SW 1271 (cell line): ENCODE results near the gene ANGPTL8.
A peak's percentile ranks its signal among the peaks of the same experiment; 100 is the strongest.

Experiments
- DNase-seq, 2 experiments: peaks; one replicate each; lab custom pipeline; 2025; lab: John Stamatoyannopoulos, UW

The ANGPTL8 gene

DNA sequence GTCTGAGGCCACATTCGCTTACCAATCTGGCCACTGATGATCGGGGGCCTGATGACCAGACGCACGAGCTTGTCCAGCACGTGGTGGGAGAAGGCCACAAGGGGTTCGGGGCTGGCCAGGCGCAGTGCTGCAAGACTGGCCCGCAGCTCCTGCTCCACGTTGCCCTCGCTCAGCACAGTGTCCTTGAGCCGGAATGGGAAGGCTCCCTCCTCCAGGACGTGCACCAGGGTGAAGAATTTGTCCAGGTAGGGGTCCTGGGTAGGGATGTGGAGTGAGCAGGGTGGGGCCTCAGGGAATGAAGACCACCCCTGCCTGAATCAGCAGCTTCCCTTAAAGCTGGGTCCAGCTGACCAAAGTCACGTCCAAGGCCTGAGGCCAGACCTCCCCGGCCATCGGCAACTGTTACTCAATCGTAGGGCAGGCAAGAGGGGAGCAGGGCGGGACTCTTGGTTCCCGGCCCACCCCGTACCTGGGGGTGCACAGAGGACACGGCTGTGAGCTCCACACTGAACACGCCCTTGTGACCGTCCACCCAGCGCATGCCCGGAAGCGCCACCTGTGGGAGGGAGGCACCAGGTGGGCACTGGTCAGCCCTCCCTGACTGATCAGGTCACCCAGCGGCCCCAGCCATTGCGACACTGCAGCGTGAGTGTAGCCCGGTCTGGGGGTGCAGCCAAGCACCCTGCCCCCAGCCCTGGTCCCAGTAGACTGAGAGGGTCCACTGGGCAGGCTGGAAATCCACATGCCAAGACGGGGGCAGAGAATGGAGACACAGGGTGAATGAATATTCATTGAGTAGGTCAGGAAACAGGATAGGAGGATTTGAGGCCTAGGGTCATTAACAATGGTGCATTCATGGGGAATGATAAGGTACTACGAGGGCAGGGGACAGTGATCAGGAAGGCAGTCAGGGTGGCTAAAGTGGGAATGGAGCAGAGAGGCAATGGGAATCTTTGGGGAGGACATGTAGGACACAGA, 2.8 kb upstream of the ANGPTL8 start:
- no peak for DNase-seq

DNA sequence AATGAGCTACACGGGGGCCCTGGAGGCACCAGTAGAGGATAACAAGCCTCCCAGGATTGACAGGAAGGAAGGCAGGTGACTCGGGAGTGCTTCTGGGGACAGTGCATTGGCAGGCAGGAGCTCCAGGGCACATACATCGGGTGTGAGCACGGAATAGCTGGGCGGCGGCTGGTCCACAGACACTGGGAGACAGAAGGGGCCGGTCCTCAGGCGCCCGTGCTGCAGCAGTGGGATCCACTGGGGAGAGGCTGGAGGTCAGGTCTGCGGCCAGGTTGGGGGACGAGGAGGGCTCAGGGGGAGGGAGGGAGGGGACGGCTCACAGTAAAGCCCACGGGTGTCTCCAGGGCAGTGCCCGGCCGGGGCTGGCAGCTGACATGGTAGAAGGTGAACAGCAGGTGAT, 2.1 kb upstream of the ANGPTL8 start:
- DNase-seq, result no peak

DNA sequence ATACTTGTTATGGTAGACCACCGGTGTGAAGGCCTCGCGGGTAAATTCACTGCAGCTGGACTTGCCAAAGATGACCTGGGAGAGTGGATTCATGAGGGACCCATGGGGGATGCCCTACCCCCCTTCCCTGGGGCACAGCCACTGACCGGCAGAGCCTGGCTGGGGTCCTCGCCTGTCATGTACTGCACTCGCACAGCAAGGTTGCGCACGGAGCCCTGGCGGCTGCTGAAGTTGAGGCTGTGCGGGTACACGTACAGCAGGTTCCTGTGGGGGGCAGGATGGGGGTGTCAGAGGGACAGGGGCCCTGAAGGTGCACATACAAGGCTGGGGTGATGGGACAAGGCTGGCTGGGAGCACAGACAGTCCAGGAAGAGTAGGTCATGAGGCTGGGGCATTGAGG, 1.4 kb upstream of the ANGPTL8 start:
- no peak for DNase-seq

DNA sequence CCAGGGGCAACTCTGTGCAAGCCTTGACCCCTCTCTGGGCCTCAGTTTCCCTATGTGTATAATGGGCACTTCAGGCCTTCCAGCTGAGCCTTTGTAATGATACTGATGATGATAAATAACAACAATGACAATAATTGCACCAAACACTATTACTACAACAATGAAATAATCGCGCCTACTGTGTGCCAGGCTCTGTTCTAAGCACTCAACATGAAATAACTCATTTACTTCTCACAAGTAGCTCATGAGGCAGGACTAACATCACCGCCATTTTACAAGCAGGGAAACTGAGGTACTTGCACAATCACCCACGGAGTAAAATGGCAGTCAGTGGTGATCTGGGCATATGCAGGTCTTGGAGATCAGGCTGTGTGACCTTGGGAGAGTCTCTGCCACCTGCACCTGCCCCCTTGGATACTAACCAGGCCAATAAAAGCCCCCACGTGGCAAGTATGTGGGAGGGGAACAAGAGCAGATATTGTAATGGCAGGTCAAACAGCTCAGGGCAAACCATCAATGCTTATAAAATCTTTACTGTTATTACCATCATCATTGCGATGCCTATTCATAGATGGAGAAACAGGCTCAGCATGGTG, 540 bp upstream of the ANGPTL8 start:
- DNase-seq, result no peak

DNA sequence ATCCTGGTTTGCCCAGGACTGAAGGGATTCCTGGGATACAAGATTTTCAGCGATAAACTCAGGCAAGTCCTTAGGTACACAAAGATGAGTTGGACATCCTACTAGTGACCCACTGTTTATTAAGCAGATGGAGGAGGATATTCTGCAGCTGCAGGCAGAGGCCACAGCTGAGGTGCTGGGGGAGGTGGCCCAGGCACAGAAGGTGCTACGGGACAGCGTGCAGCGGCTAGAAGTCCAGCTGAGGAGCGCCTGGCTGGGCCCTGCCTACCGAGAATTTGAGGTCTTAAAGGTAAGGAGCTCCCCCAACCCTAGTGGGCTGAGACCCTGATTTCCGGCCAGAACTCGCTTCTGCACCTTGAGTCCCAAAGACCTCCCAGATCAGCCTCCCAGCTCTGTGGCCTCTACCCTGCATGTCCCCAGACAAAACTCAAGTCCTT, 607 bp downstream of the ANGPTL8 start:
- DNase-seq, result no peak

DNA sequence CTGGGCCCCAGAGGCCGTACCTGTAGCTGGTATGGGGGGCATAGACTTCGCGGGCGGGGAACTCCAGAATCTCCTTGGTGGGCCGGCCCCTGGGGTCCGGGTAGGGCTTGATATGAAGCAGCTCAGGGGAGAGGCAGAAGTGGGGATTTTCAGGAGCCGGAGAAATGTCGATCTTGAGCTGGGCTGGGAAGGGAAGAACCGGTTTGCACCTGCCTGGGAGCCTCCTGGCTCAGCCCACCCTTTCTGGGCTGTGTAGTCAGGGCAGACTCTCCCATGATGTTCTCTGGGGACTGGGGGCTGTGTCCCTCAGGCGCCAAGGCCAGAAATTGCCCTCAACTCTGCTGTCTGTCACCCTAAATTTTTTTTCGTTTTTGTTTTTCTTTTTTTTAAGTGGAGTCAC, 2.6 kb downstream of the ANGPTL8 start:
- DNase-seq, result no peak

DNA sequence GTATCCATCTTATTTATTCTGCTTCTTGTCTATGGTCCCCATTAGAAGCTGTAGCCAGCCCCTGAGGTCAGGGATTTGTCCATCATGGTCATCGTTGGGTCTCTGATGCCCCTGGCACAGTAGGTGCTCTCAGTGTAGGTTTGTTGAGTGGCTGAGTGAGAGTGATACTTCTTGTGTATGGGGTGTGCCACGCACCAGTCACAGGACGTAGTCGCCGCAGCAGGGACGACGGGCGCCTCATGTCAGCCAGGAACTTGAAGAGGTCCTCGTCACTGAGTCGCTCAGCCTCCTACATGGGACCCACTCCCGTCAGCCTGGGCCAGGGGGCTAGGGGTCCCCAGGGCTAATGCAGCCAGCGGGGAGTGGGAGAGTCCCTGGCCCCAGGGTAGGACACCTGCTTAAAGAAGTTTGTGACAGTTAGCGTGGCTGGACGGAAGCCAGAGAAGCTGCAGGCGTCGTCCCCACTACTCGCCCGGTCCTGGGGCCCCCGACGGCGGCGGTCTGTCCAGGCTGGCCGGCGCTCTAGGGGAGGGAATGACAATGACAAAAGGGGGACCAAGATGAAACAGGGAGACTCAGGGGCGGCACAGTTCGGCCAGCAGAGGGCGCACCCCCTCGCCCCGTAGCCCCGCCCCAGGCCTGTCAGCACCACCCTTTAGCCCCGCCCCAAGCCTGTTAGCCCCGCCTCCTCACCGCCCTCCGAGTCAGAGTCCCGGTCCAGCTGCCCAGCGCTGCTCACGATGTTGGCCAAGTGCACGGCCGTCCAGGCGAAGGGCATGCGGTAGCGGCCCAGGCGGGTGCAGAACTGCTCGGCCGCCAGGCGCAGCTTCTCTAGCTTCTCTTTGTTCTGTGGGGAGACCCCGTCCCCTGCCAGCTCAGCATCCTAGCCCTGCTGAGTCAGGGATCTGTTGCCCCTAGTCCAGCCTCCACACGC, 3.7 kb downstream of the ANGPTL8 start:
- DNase-seq, result peak in 1 of 2 experiments; percentile 52

DNA sequence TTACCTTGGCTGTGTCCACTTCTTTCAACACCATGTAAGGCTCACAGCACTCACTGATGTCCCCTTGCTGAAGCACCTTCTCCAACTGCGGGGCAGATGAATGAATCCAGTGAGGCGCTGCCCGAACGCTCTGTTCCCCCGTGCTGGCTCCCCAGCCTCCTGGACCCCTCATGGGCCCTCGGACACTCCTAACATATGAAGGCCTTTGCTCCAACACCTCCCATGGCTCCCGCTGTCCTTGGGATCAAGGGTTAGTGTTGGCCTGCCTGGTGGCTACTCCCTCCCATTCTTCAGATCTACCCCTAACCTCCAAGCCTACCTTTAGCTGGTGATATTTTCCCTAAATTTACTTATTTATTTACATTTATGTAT, 4.4 kb downstream of the ANGPTL8 start:
- DNase-seq, result no peak

DNA sequence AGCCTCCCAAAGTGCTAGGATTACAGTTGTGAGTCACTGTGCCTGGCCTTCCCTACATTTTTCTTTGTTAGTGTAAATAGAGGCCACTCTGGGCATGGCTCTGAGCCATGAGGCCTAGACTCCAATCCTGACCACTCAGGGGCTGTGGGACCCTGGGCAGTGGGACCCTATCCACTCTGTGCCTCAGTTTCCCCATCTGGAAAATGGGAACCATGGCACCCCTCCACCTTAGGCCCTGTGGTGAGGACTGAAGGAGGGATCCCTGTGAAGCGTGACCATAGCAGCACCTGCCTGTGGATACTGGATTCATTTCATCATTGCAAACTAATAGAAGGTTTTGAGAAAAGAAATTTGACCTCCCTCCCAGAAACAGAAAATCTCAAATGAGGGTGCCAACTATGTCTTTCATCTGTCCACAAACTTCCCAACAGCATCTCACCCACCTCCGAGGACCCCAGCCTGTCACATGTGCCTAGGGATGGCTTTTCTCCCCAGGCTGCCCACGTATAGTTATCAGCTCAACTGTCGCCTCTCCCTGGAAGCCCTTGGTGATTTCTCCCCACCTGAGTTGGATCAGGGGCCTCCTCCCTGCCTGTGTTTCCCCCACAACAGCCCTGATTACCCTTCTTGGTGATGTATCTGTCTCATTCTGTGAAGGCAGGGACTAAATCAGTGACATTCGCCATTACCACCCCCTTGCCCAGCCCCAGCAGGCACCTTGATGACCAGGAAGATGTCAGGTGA, 5.6 kb downstream of the ANGPTL8 start:
- no peak for DNase-seq

DNA sequence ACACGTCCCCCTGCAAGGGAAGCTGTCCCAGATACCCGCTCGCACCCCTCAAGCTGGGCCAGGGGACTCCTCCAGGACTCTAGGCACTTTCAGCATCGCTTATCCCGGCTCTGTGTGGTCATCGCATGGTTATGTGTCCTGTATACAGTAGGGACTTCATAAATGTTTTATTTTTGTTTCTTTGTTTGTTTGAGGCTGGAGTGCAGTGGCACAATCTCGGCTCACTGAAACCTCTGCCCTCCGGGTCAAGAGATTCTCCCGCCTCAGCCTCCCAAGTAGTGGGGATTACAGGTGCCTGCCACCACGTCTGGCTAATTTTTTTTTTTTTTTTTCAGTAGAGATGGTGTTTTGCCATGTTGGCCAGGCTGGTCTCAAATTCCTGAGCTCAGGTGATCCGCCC, 7.5 kb downstream of the ANGPTL8 start:
- DNase-seq, result no peak

DNA sequence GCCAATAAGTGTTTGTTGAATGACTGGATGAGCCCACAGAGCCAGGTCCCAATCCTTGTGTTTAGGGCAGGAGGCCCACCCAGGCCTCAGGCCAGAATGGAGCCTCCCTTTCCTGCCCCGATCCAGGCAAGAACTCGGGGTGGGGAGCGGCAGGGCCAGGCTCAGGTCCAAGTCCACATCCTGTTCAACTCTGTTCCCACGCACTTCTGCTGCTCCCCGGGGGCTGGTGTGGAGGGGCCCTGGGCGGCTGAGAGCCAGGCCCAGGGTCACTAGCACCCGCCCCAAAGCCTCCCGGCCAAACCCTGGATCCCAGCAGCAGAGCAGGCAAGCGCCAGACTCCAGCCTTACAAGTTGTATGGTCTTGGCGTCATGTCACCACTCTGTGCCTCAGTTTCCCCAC, 8.0 kb downstream of the ANGPTL8 start:
- no peak for DNase-seq

DNA sequence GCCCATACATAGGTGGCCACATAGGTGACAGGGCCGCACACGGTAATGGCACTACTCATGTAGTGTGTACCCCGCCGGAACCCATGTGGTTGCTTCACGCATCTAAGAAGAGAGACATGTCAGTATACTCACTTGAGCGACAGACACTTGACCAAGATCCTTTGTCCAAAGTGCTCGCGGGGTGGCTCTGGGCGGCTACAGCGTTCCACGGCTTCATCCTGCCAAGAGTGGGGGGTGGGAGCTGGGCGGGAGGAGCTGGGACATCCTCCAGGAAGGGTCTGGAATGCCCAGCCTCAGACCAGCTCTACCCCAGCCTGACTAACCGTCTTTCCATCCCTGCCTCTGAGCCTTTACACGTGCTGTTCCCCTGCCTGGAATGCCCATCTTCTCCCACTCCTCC, 8.5 kb downstream of the ANGPTL8 start:
- DNase-seq, result no peak

DNA sequence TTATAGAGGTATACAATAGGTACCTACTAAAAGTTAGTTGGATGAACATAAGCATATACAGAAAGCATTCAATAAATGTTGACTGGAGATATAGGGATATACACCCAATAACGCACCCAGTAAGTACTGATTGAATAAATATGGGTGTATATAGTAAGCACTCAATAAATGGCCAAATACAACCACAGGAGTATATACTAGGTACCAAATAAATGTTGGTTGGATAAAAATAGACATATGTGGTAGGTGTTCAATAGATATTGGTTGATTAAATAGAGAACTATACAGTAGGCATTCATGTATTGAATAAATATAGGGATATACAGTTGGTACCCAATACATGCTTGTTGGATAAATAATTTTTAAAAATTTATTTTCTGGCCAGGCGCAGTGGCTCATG, 9.4 kb downstream of the ANGPTL8 start:
- no peak for DNase-seq

DNA sequence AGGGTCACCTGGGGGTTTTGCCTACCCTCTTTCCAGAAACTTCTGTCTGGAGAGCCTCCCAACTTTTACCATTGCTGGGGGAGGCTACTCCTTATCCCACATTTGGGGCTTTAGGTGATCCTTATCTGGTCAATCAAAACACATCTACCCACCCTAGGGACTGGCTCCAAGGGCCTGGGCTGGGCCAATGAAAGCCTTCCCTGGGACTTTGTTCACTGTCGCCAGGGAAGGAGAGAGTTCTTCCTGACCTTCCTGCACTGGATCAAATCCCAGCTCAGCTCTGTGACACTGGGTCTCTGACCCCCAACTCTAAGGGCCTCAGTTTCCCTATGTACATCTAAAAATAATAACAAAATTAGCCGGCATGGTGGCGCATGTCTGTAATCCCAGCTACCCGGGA, 11.8 kb downstream of the ANGPTL8 start:
- no peak for DNase-seq

DNA sequence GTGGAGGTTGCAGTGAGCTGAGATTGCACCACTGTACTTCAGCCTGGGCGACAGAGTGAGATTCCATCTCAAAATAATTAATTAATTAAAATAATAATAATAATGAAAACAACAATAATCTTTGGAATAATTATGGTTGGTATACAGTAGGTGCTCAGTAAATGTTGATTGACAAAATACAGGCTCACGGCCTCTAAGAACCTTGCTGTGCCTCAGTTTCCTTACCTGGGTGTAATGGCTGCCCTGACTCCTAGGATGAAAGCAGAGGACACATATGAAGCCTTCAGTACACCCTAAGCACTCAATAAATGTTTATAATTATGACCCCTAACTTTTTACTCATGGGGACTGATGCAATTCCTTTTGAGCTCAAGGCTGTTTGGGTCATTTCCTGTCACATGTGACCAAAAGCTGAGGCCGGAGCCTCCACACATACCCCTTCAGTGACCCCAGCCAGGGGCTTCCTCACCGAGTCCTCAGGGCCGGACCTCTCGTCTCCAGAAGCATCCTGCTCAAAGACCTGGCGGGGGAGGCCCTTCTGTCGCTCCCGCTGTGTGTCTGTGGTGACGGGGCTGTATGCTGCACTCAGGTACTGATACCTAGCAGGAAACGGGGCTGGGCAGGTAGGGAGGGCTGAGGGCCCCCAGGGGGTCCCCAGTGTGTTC, 12.4 kb downstream of the ANGPTL8 start:
- DNase-seq, result no peak

DNA sequence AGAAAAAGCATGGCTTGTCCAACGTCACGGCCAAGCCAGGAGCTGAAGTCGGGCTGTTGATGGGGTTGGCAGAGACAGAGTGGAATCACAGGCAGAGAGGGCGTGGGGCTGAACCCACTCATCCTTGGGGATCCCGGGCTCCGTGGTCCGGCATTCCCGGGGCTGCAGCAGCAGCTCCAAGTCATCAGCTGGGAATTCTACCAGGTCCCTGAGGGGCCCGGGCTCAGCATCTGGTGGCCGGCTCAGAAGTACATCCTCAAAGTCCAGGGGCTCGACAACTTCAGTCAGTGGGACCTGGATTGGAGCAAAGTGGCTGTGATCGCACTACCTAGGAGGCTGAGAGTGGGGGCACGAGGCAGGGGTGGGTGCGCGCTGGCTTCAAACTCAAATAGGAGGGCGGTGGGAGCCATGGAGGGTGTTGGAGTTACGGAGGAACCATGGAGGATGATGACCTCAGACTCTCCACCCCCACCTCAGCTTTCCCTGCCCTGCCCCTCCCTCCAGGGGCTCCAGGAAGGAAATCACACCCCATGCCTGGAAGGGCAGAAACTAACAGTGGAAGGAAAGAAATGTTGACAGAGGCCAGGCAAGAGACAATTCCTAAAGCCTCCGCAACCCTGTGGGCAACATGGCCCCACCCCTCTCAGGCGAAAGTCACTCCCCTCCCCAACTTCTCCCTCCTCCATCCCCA, 13.4 kb downstream of the ANGPTL8 start:
- DNase-seq, result no peak

DNA sequence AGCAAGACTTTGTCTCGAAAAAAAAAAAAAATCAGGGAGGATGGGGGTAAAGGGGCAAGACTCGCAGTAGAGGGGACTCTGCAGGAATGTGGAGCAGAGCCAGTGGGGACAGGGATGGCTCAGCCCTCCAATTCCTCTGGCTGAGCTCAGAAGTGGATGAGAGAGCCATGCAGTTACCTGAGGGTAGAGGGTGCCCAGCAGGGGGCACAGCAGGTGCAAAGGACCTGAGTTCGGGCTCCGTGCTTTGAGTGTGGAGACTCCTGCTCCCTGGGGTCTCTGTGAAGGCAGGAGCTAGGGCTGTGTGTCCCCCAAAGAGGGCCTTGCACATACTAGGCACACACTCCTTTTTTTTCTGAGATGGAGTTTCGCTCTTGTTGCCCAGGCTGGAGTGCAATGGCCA, 15.2 kb downstream of the ANGPTL8 start:
- DNase-seq, result no peak

DNA sequence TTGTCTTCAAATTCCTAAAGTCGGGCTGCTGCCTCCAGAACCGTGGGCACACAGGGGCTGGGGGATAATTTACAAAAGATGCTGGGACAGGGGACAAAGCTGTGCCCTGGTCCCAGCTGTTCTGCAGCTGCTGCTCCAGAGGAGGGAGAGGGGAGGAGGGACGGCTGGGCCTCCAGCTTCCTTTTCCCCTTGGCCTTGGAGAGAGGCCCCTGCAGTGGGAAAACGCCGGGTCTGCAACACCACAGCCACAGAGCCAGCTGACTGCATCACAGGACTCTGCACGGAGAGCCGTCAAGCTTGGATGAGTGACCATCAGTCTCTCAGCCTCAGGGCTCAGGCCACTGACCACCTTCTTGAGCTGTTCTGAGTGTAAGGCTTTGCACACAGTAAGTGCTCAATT, 16.8 kb downstream of the ANGPTL8 start:
- no peak for DNase-seq

DNA sequence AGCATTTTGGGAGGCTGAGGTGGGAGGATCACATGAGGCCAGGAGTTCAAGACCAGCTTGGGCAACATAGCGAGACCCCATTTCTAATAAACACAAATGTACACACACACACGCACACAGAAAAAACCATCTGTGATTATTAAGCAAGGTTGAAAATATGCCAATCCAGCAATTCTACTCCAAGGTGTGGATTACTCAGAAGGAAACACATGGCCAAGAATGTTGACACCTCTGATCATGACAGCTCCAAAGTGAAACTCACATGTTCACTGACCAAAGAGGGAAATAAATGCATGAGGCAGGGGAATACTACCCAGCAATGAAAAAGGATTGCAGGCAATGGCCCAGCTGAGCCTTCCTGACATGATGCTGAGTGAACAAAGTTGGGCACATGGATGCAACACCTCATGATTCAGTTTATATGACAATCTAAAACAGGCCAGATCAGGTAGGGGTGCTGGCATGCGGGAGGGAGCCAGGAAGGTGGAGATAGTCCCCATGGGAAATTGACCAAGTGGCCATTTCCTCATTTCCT, 18.5 kb downstream of the ANGPTL8 start:
- DNase-seq, result no peak

DNA sequence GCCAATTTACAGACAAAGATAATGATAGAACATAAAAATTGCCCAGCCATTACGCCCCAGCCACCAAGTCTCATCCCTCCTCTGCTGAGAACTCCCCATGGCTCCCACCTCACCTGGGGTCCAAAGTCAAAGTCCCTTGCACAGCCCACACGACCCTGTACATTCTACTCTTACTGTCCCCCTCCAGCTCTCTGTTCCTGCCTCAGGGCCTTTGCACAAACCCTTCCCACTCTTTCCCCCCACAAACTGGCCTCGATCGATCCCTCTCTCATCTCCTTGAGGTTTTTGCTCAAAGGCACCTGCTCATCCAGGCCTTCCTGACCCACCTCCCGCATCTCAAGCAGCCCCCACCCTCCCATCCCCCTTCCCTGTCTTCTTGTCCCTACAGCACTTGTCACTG, 21.6 kb downstream of the ANGPTL8 start:
- DNase-seq, result no peak
